HG02973 (cell line): ENCODE measurements around the gene FAM98C.
"Not testable (repeated sequence)": the region's sequence is repeated elsewhere in the genome, so short reads cannot be mapped to it uniquely, and the experiment has no call there.

Experiments used
- ATAC-seq: cut with Tn5 transposase; IDR thresholded peaks from one replicate; pipeline ENCODE4 v1.9.1; 2021; ENCODE audit warnings: moderate library complexity; ENCODE audit not compliant: unreplicated experiment

Gene FAM98C

GRCh38 chr19:38402967-38403674, at the start of gene FAM98C:
Gene FAM98C (plus strand): TSS chr19:38403093. CDS start chr19:38403154, 61 bp downstream.
- ATAC-seq, result peak; percentile 87

- ATAC-seq, result no peak
Measured at GRCh38 chr19:38355728-38356725, 46.9 kb upstream of the FAM98C start.

- ATAC-seq, result no peak
Measured at GRCh38 chr19:38358071-38358470, 44.8 kb upstream of the FAM98C start.

GRCh38 chr19:38359242-38360021, 43.5 kb upstream of the FAM98C start:
- ATAC-seq, result no peak

DNA sequence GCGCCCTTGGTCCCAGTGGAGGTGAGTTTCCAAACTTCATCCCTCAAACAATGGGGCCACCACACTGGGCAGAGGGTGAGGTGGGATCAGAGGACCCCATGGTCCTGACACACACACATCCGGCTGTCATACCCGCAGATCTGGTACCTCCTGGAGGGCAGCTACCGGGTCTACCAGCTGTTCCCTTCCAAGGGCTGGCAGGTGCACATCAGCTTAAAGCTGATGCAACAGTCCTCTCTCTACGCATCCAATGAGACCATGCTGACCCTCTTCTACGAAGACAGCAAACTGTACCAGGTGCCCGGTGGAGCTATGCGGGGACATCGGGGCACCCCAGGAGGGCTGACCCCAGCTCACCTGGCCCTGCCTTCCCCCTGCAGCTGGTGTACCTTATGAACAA, 42.5 kb upstream of the FAM98C start:
- no peak for ATAC-seq

DNA sequence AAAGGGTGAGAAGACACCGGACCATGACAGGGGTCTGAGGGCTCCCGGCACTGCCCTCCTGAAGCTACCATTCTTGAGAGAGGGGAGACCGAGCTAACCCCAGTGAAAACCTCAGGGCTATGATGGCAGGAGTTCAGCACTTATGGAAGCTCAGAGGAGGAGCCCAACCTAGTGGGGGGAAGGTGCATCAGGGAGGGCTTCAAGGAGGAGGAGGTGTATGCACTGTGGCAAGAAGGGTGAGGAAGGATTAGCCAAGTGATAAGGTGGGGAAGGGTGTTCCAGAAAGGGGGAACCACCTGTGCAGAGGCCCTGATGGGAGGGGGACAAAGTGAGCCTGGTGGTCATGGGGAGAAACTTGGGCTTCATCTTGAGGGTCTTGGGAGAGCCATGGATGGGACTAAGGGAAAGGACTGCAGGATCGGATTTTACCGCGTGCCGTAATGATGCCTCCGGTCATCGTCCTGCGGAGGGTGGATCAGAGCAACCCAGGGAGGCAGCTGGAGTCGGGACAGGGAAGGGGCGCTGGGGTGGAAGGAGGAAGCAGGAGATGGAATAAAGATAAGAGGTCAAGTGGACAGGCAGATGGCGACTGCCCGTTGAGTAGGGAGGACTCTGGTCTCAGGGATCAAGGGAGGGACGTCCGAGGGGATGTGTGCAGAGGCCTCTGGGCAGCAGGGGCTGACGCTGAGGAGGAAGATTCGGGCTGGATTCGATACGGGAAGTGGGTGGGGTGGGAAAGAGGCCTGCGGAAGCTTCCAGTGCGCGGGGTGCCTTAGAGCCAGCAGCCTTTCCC, 41.9 kb upstream of the FAM98C start:
- ATAC-seq, result no peak

- no peak for ATAC-seq
Measured at GRCh38 chr19:38361633-38362075, 41.2 kb upstream of the FAM98C start.

DNA sequence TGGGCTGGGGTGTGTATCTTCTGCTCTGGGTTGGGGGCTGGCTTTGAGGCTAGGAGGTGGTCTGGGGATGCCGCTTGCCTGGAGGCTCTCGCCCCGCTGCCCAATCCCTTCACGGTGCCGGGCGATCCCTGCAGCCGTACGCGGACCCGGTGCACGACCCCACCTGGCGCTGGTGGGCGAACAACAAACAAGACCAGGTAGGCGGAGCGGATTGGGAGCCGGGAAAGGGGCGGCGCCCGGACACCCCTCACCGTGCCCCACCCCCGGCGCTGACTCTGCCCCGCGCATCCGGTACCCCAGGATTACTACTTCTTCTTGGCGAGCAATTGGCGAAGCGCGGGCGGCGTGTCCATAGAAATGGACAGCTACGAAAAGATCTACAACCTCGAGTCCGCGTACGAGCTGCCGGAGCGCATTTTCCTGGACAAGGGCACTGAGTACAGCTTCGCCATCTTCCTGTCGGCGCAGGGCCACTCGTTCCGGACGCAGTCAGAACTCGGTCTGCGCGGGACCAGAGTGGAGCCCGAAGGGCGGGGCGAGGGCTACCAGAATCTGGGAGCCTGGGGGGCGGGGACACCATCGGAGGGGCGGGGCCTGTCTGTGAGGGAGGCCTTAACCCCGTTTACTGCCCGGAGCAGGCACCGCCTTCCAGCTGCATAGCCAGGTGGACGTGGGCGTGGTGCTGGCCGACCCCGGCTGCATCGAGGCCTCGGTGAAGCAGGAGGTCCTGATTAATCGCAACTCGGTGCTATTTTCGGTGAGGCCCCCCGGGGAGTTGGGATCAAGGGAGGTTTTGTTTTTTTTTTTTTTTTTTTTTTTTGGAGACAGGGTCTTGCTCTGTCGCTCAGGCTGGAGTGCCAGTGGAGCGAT, 40.6 kb upstream of the FAM98C start:
- no peak for ATAC-seq

DNA sequence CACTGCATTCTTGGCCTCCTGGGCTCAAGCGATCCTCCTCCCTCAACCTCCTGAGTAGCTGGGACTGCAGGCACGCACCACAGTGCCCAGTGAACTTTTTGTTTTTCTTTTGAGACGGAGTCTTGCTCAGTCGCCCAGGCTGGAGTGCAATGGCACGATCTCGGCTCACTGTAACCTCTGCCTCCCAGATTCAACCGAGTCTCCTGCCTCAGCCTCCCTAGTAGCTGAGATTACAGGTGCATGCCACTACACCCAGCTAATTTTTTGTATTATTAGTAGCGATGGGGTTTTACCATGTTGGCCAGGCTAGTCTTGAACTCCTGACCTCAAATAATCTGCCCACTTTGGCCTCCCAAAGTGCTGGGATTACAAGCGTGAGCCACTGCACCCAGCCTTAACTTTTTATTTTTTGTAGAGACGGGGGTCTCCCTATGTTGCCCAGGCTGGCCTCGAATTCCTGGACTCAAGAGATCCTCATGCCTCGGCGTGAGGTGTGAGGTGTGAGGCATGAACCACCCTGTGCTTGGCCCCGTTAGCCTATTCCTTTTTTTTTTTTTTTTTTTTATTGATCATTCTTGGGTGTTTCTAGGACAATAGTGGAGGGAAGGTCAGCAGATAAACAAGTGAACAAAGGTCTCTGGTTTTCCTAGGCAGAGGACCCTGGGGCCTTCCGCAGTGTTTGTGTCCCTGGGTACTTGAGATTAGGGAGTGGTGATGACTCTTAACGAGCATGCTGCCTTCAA, 39.8 kb upstream of the FAM98C start:
- not testable (repeated sequence) for ATAC-seq

- no peak for ATAC-seq
Measured at GRCh38 chr19:38367041-38367440, 35.9 kb upstream of the FAM98C start.

GRCh38 chr19:38369584-38369983, 33.3 kb upstream of the FAM98C start:
- ATAC-seq, result no peak

DNA sequence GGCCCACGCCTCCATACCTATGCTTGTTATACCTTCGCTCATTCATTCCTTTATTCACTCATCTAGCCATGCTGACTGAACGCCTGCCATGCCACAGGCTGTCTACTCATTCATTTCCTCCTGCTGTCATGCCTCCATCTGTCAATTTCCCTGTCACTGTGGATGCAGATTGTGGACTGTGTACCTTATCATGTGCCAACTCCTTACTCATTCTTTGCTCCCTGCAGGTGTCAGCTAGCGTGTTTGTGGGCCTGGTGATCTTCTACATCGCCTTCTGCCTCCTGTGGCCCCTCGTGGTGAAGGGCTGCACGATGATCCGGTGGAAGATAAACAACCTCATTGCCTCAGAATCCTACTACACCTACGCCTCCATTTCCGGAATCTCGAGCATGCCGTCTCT, 32.6 kb upstream of the FAM98C start:
- no peak for ATAC-seq

GRCh38 chr19:38371081-38371480, 31.8 kb upstream of the FAM98C start:
- no peak for ATAC-seq

- ATAC-seq, result no peak
Measured at GRCh38 chr19:38373907-38374331, 29.0 kb upstream of the FAM98C start.

- ATAC-seq, result peak; percentile 89
Measured at GRCh38 chr19:38374332-38375097, 28.4 kb upstream of the FAM98C start, which contains the start of gene PSMD8. Gene PSMD8 (plus strand): TSS chr19:38374571. CDS start chr19:38374602, 31 bp downstream.

- no peak for ATAC-seq
Measured at GRCh38 chr19:38375098-38375493, 27.8 kb upstream of the FAM98C start.

GRCh38 chr19:38375748-38376147, 27.1 kb upstream of the FAM98C start:
- no peak for ATAC-seq

- no peak for ATAC-seq
Measured at GRCh38 chr19:38376576-38376975, 26.3 kb upstream of the FAM98C start.
